ENCODE results near the gene ZDHHC11B.

The ZDHHC11B gene

DNA sequence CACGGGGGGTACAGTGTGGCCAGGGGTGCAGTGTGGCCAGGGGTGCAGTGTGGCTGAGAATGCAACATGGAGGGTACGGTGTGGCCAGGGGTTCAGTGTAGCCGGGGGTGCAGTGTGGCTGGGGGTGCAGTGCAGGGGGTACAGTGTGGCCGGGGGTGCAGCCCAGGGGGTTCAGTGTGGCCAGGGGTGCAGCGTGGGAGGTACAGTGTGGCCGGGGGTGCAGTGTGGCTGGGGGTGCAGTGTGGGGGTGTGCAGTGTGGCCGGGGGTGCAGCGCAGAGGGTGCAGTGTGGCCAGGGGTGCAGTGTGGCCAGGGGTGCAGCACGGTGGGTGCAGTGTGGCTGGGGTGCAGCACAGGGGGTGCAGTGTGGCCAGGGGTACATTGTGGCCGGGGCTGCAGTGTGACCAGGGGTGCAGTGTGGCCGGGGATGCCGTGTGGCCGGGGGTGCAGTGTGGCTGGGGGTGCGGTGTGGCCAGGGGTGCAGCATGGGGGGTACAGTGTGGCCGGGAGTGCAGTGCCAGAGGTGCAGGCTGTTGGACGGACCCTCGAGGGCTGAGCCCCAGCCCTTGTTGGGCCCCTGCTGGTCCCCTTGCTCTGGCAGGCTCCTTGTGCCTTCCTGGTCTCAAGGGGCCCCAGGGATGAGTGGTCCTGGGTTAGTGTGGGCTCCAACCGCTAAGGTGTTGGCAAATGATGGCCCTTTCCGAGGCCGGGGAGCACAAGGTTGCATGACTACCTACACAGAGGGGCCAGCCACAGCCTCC, 109.2 kb downstream of the ZDHHC11B start:
- Histone ChIP-seq H2AFZ (ENCODE audit: low read depth, low read length) (no peak overlapping the region), H3K36me3 (ENCODE audit: insufficient read depth, low read length) (no peaks in the 10 kb centered on the region), H3K4me3 (ENCODE audit: low read length) (no peak overlapping the region), H3K27me3 (ENCODE audit: insufficient read depth, low read length) (no peaks in the 10 kb centered on the region), H3K4me1 (ENCODE audit: insufficient read depth, low read length) (peaks cover 29% of the 10 kb centered on the region), H3K9me3 (ENCODE audit: low read length) (no peaks in the 10 kb centered on the region)

DNA sequence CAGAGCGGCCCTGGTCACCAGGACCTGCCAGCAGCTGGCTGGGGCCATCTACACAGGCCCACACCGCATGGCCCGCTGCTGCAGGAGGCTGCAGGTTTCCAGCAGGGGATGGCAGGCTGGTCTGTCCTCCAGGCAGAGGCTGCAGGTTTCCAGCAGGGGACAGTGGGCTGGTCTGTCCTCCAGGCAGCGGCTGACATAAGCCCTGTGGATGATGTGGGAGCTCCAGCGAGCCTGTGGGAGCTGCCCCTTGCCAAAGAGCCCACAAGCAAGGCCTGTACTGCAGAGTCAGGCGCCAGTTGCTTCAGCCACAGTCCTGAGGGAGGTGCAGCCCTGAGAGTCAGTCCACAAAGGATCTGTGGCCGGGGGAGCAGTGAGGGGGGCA, 109.9 kb downstream of the ZDHHC11B start:
- H2AFZ ChIP-seq (ENCODE audit: low read depth, low read length): no peak overlapping the region
- peaks cover 29% of the 10 kb centered on the region for H3K4me1 ChIP-seq (ENCODE audit: insufficient read depth, low read length)
- no peak overlapping the region for H3K4me3 ChIP-seq (ENCODE audit: low read length)
- H3K36me3 ChIP-seq (ENCODE audit: insufficient read depth, low read length): no peaks in the 10 kb centered on the region
- H3K27me3 ChIP-seq (ENCODE audit: insufficient read depth, low read length): no peaks in the 10 kb centered on the region
- no peaks in the 10 kb centered on the region for H3K9me3 ChIP-seq (ENCODE audit: low read length)

DNA sequence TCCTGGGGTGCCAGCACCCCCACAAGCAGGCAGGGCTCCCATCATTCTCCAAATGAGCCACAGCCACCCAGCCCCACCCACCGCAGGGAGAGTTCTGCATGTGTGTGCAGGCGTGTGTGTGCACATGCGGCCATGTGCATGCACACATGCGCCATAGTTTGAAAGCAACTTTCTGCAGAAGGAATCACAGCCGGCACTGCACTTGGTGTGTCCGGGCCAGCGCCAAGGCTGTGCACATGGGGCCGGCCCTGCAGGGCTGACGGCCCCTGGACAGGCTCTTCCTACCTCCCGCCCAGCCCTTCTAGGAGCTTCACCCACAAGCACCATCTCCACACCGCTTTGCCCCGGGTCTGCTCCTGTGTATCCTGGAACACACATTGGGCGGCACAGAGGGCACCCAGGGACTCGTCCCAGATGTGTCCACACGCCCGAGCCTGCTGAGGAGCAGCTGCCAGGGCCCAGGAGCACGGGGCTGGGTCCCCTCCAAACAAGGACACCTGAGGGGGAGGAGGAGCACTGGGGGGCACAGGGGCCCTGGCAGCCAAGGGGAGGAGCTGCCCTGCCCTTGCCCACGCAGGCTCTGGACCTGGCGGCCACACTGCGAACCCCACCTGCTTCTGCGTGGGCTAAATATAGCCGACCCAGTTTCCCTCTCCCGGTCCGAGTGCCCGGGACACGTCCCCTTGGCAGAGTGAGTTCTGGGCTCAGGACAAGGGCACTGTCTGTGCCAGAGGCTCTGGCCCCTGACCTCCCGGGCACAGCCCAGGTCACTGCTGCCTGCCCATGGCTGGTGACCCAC, 110.5 kb downstream of the ZDHHC11B start:
- Histone ChIP-seq H3K36me3 (ENCODE audit: insufficient read depth, low read length) (no peaks in the 10 kb centered on the region), H3K4me1 (ENCODE audit: insufficient read depth, low read length) (peaks cover 29% of the 10 kb centered on the region), H3K4me3 (ENCODE audit: low read length) (no peak overlapping the region), H3K27me3 (ENCODE audit: insufficient read depth, low read length) (no peaks in the 10 kb centered on the region), H3K9me3 (ENCODE audit: low read length) (no peaks in the 10 kb centered on the region), H2AFZ (ENCODE audit: low read depth, low read length) (no peak overlapping the region)

DNA sequence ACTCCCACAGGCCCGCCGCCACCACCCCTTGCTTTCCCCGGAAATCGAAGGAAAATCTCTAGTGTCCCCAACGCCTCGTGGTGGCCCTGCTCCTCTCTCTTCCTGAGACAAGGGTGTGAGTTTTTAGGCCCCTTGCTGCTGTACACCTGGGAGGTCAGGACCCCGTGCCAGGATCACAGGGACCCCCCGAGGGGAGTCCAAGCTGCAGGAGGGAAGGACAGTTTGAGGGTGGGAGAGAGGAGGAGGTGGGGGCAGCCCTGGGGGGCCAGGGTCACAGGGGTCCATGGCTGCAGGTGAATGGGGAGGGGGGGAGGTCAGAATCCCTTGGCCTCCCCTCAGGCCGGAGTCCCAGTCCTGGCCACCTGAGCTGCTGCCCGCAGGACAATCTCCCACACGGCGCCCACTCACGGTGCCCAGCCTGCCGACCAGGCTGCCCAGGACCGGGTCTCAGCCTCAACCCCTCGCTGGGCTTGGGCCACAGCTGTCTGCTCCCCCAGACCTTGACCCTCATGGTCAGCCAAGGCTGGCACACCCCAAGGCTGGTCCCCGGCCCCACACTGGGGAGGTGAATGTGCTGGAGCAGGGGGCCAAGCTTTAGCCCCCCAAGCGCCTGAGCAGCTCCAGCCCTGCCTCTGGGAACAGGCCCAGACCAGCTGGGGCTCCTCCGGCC, 111.2 kb downstream of the ZDHHC11B start:
- H3K9me3 ChIP-seq (ENCODE audit: low read length): no peaks in the 10 kb centered on the region
- no peak overlapping the region for H2AFZ ChIP-seq (ENCODE audit: low read depth, low read length)
- peaks cover 4% of the 10 kb centered on the region for H3K36me3 ChIP-seq (ENCODE audit: insufficient read depth, low read length)
- no peak overlapping the region for H3K4me3 ChIP-seq (ENCODE audit: low read length)
- peaks cover 29% of the 10 kb centered on the region for H3K4me1 ChIP-seq (ENCODE audit: insufficient read depth, low read length)
- no peaks in the 10 kb centered on the region for H3K27me3 ChIP-seq (ENCODE audit: insufficient read depth, low read length)

DNA sequence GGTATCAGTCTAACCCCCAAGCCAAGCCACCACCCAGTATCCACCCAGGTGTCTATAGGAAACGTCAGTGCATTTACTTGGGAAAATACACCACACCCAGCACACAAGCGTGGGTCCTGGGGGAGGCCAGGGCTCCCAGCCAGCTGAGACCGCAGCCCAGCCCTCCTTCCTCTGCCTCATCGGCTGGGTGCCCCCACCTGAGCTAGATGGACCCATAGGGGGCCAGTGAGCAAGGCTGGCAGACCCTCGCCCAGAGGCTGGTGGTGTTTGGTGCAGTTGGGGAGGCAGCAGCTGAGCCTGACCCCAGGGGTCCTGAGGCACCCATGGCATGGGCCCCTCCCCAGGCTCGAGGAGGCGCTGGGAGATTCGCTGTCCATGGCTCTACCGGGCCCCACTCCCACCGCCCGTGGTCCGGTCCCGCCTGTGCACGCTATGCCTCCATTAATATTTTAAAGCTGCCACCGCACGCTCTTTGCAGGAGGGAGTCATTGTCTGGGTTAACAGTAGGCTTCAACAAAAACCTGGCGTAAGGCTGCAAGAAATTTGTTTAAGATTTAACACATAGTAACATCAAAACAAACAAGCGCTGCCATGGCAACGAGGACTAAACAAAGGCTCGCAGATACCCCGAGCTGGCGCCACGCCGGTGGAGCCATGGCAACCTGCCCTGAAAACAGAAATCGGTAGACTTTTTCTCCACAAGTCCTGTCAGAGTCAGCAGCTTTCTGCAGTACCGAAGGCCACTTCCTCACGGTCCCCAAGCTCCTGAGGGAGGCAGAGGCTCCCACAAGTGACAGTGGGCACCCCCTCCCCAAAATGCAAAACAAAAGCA, 112.0 kb downstream of the ZDHHC11B start:
- Histone ChIP-seq H3K27me3 (ENCODE audit: insufficient read depth, low read length) (no peaks in the 10 kb centered on the region), H2AFZ (ENCODE audit: low read depth, low read length) (no peak overlapping the region)

DNA sequence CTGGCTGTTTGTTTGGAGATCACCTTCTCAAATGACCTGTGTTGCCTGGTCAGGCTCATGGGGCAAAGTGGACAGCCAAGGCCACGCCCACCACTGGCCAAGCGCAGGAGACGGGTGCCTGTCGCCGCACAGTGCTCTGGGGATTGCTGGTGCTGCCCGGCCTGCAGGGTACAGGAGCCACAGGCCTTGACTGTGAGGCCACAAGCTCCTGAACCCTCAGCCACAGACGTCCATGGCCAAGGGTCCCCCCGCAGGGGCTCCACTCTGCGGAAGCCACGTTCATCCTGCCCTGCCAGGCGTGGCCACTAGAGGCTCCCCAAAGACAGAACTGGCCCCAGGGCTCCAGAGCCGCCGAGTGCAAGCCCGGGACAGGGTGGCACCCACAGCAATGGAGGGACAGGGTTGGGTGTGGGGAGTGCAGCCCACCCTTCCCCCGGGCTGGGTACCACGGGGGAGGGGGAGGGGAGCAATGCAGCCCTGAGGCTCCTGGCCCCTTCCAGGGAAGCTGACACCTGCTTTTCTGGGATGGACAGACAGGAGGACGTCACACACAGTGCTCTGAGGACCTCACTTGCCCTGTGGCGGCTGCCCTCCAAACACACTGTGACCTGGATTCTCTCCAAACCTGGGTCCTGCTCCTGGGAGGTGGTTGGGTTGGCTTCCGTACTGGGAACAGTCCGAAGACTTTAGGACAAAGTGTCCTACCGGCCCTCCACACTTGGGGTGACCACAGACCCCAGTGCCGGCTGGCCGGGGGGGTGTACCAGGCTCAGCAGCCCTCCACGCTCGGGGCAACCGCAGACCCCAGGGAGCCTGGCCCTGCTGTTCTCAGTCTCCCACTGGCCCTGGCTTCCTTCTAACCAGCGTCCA, 112.8 kb downstream of the ZDHHC11B start:
- Histone ChIP-seq H3K36me3 (ENCODE audit: insufficient read depth, low read length) (peaks cover 14% of the 10 kb centered on the region), H3K4me1 (ENCODE audit: insufficient read depth, low read length) (peaks cover 29% of the 10 kb centered on the region), H3K9me3 (ENCODE audit: low read length) (no peaks in the 10 kb centered on the region), H3K27me3 (ENCODE audit: insufficient read depth, low read length) (no peaks in the 10 kb centered on the region), H3K4me3 (ENCODE audit: low read length) (no peak overlapping the region), H2AFZ (ENCODE audit: low read depth, low read length) (no peak overlapping the region)

More for the DNA sequence above, 112.0 kb downstream of the ZDHHC11B start:
- Histone ChIP-seq H3K4me3 (ENCODE audit: low read length) (no peak overlapping the region), H3K9me3 (ENCODE audit: low read length) (no peaks in the 10 kb centered on the region), H3K4me1 (ENCODE audit: insufficient read depth, low read length) (peaks cover 29% of the 10 kb centered on the region), H3K36me3 (ENCODE audit: insufficient read depth, low read length) (peaks cover 5% of the 10 kb centered on the region)

DNA sequence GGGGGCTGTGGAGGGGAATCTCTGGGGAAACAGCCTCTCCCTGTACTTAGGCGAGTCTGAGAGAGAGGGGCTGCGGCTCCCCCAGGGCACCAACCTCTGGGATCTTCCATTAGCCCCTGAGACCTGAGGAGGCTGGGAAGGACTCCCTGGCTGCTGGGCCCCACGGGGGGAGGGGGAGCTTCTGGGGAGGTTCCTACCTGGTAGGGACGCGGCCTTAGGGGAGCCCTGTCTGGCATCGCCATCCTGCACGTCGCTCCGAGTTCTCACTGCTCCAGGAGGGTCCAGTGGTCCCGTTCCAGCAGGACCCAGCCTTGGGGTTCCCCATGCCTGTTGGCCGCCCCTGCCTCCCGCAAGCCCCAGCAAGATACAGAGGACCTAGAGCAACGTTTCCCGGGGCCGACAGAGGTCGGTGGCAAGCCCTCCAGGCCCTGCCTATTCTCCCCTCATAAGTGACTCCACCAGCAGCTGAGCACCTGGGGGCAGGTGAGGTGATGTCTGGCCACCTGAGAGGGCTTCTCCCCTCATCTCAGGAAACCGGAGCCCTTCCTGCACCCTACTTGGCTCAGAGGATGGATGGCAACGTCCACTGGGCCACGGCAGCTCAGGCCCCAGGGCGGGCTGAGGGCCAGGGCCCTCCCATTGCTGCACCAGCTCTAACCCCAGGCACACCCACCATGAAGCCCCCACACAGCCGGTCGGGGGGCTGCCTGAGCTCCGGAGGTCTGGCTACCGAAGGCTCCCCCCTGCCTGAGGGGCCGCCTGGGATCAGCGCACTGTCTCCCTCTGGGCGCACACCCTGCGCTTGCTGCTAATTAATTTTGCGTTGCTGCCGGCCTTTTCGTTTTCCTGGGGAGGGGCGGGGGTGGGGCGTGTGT, 113.9 kb downstream of the ZDHHC11B start:
- Histone ChIP-seq H3K36me3 (ENCODE audit: insufficient read depth, low read length) (peaks cover 21% of the 10 kb centered on the region), H2AFZ (ENCODE audit: low read depth, low read length) (no peak overlapping the region), H3K4me3 (ENCODE audit: low read length) (no peak overlapping the region), H3K4me1 (ENCODE audit: insufficient read depth, low read length) (peaks cover 29% of the 10 kb centered on the region), H3K27me3 (ENCODE audit: insufficient read depth, low read length) (no peaks in the 10 kb centered on the region), H3K9me3 (ENCODE audit: low read length) (no peaks in the 10 kb centered on the region)

DNA sequence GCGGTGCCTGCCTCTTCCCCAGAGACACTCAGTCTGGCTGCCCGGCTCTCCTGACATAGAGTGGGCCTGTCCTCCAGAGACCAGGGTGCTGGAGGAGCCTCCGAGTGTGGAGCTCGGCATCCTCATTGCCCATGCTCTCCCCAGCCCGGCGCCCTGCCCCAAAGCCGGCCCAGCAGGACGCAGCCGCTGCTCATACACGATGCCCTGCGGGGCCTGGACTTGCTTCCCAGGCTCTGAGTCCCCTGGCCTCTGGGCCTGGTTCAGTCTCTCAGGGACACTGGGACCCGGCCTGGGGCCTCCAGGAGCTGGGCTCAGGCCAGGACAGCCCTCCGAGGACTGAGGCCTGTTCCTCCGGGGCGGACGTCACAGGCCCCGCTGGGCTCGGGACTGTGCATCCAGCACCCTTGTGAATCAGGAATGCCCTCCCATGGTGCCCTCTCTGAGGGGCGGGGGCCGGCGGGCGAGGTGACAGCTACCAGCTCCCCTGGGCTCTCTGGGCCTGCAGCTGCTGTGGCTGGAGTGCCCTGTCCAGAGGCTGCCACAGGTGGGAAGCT, 114.6 kb downstream of the ZDHHC11B start:
- H3K4me3 ChIP-seq (ENCODE audit: low read length): no peak overlapping the region
- peaks cover 29% of the 10 kb centered on the region for H3K4me1 ChIP-seq (ENCODE audit: insufficient read depth, low read length)
- no peaks in the 10 kb centered on the region for H3K27me3 ChIP-seq (ENCODE audit: insufficient read depth, low read length)
- peaks cover 26% of the 10 kb centered on the region for H3K36me3 ChIP-seq (ENCODE audit: insufficient read depth, low read length)
- no peak overlapping the region for H2AFZ ChIP-seq (ENCODE audit: low read depth, low read length)
- H3K9me3 ChIP-seq (ENCODE audit: low read length): no peaks in the 10 kb centered on the region

DNA sequence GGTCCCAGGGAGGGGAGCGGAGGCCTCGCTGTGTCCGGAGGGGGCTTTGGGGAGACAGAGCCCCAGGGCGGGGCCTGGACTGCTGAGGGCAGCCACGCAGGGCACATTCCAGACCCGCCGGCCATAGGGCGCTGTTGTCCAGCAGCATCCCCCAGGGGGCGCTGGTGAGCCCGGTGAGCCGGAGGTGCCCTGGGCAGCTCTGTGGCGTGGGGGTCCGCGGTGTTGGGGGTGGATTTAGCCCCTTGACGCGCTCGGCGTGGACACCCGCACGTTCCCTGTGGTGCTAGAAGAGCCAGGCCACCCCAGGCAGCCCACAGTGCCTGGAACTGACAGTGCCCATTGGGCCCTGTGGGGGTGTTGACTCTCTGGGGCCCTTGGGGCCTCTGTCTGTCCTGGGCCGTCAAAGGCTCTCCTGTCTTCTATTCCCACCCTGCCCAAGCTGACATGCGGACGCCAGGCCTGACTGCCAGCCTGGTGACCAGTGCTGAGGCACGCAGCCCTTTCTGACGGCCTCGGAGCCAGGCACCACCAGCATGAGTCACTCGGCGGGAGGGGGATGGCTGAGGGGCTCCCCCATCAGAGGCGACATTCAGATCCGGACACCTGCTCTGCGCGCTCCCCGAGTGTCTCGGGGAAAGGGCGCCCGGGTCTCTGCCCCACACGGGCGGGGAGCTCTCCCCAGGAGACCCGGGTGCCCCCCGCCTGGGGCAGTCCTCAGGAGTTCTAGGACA, 115.3 kb downstream of the ZDHHC11B start:
- H3K4me3 ChIP-seq (ENCODE audit: low read length): no peak overlapping the region
- H2AFZ ChIP-seq (ENCODE audit: low read depth, low read length): no peak overlapping the region
- no peaks in the 10 kb centered on the region for H3K9me3 ChIP-seq (ENCODE audit: low read length)
- H3K4me1 ChIP-seq (ENCODE audit: insufficient read depth, low read length): peaks cover 26% of the 10 kb centered on the region
- peaks cover 33% of the 10 kb centered on the region for H3K36me3 ChIP-seq (ENCODE audit: insufficient read depth, low read length)
- no peaks in the 10 kb centered on the region for H3K27me3 ChIP-seq (ENCODE audit: insufficient read depth, low read length)

DNA sequence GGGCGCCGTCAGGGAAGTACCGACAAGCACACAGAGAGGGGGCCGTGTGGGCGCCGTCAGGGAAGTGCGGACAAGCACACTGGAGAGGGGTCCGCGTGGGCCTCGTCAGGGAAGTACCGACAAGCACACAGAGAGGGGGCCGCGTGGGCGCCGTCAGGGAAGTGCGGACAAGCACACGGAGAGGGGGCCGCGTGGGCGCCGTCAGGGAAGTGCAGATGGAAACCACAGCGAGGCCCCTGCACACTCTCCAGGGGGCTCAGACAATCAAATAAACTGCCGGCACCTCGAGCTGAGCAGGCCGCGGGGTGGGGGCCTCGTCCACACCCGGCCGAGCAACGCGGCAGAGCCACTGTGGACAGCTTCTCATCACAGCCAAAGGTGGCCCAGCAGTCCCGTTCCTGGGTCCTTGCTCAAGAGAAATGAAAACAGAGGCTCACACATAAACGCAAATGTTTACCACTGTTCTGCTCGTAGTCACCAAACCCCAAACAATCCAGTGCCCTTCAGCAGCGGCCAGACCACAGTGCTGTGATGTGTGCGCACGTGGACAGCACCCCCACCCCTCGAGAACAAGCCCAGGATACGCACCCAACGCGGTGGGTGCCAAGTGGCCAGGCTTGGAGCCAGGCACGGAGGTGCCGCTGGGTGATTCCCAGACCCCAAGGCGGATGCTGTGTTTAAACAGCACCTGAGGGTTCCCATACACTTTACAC, 116.1 kb downstream of the ZDHHC11B start:
- H3K27me3 ChIP-seq (ENCODE audit: insufficient read depth, low read length): no peaks in the 10 kb centered on the region
- peaks cover 41% of the 10 kb centered on the region for H3K36me3 ChIP-seq (ENCODE audit: insufficient read depth, low read length)
- no peak overlapping the region for H3K4me3 ChIP-seq (ENCODE audit: low read length)
- H2AFZ ChIP-seq (ENCODE audit: low read depth, low read length): no peak overlapping the region
- peaks cover 18% of the 10 kb centered on the region for H3K4me1 ChIP-seq (ENCODE audit: insufficient read depth, low read length)
- no peaks in the 10 kb centered on the region for H3K9me3 ChIP-seq (ENCODE audit: low read length)

All from neuron (in vitro differentiated cells).